Sigmoid colon (tissue), 7 donors: ENCODE measurements around the gene PDK2. TPM values are rescaled to one million over a fixed set of nuclear protein-coding genes. Genes with fewer than 3 reads are reported as not detected.

Experiments
- DNase-seq: peaks from one replicate; pipeline ENCODE4 v3.0.0-alpha.2; 2019
- H3K27ac ChIP-seq, 4 donors: fragments of 200-600 bp; sonication (generic); one replicate each; pipeline ENCODE4 v1.5.1; 2016 to 2019; ENCODE audit warnings: mild to moderate bottlenecking in 1 of 4
- H3K27me3 ChIP-seq, 3 donors: fragments of 200-600 bp; sonication (generic); one replicate each; pipeline ENCODE4 v1.5.1; 2019; ENCODE audit warnings: mild to moderate bottlenecking in 1 of 3
- H3K36me3 ChIP-seq, 4 donors: fragments of 200-600 bp; sonication (generic); one replicate each; pipeline ENCODE4 v1.5.1; 2016 to 2019
- H3K4me1 ChIP-seq, 4 donors: fragments of 200-600 bp; sonication (generic); one replicate each; pipeline ENCODE4 v1.5.1; 2017 to 2019
- H3K4me3 ChIP-seq, 4 donors: fragments of 200-600 bp; sonication (generic); one replicate each; pipeline ENCODE4 v1.5.1; 2017 to 2019; ENCODE audit warnings: mild to moderate bottlenecking in 2 of 4, moderate library complexity in 1 of 4
- H3K9me3 ChIP-seq, 4 donors: fragments of 200-600 bp in 3 of 4; sonication (generic) in 3 of 4; one replicate each; pipeline versions ENCODE4 v1.5.1 to v1.6.1; 2013 to 2019
- EP300 ChIP-seq, 4 donors: sonication (generic); formaldehyde crosslinking; IDR thresholded peaks; one replicate each; pipeline ENCODE4 v1.6.1; 2017; ENCODE audit warnings: antibody characterized with exemption in 4 of 4
- POLR2A ChIP-seq, 2 donors: fragments of 450-650 bp; IDR thresholded peaks; one replicate each; pipeline ENCODE4 v1.6.1; 2016; ENCODE audit warnings: antibody characterized with exemption in 2 of 2, mild to moderate bottlenecking in 2 of 2, moderate library complexity in 2 of 2
- POLR2AphosphoS5 ChIP-seq, 4 donors: sonication (generic); formaldehyde crosslinking; IDR thresholded peaks; one replicate each; pipeline ENCODE4 v1.6.1; 2017; ENCODE audit warnings: antibody characterized with exemption in 4 of 4
- WGBS, 2 donors: extraction: QIAGEN DNeasy Blood & Tissue Kit; methylation state at CpG; one replicate each; pipeline ENCODE4 v1.1.7; 2013; 5-methylcytosine and 5-hydroxymethylcytosine counted together
- intact Hi-C: fragments of 100-400 bp; cut with DNase I; formaldehyde crosslinking; loops from one replicate; pipeline ENCODE4 v1.15.1; 2023
- polyA plus RNA-seq, 3 donors: library from polyadenylated mRNA; stranded (reverse); fragments of 200-250 nt; gene quantifications; one replicate each; pipeline ENCODE4 v1.2.3, GENCODE V29; 2013
- total RNA-seq, 4 donors: library from RNA; depleted of rRNA; stranded (reverse); fragments of >200 nt; gene quantifications; one replicate each; pipeline ENCODE4 v1.1.0, GENCODE V29; 2016
- TF ChIP-seq, protein P1 (sequence below), 4 experiments: fragments of 450-650 bp in 3 of 4; fragments of 200-600 bp in 1 of 4; IDR thresholded peaks; one replicate each; pipeline ENCODE4 v1.5.1; 2016 to 2019; ENCODE audit warnings: antibody characterized with exemption in 4 of 4, mild to moderate bottlenecking in 3 of 4, moderate library complexity in 2 of 4
- donor health status: healthy with polysubstance abuse.
- donor health status: Bipolar disorder and iron deficiency.
- donor health status: healthy.

The PDK2 gene
- total and polyA plus RNA-seq, 7 donors: 23.1 to 82.8 (median 43.9) TPM

DNA sequence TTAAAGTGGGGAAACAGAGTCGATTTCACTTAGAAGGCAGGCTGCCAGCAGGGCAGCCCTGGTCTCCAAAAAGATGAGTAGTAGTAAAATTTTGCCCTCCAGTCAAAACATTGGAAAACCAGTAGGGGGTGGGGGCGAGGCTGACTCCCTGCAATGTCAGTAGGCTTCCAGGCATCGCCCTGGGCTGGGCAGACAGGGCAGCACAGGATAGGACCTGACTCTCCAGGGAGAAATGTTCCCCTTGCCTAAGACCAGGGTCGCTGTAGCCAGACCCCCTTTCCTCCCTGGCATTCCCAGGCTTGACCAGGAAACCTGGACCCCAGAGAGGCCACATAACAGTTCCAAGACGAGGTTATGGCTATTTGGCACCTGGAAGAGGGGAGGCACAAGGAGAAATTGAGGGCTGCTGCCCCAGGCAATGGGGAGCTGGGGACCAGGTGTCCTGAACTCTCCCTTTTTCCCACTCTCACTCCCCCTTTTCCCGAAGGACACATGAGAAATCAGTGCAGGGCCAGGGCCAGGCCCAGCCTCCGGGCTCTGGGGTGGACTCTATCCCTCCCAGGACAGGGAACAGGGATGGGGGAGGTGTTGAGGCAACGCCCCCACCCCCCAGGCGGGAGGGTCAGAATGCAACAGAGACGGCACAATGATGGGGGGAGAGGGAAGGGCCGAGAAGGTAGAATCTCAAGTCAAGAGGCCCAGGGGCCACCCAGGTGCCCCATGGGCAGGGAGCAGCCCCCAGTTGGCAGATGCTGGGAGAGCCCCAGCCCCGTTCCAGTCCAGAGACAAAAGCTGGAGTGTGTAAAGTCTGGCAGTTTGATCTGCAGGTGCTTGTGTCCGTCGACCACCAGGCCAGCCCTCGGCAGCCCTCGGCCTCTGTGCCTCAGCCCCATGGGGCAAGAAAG lies 39.3 kb downstream of the PDK2 start:
- Histone ChIP-seq H3K27ac (peak overlapping the region in 1 of 4 donors; percentile 75), H3K27me3 (peaks cover 4 to 11% (median 4%) of the 10 kb centered on the region in 3 donors), H3K4me1 (peaks cover 0 to 42% (median 31%) of the 10 kb centered on the region in 4 donors), H3K9me3 (no peaks in the 10 kb centered on the region), H3K36me3 (peaks cover 17 to 53% (median 40%) of the 10 kb centered on the region in 4 donors), H3K4me3 (no peak overlapping the region)
- 79 to 82% methylated on average over 16 of the region's 16 CpGs for WGBS, 2 donors
- no peak for DNase-seq
- TF ChIP-seq, protein P1, sequence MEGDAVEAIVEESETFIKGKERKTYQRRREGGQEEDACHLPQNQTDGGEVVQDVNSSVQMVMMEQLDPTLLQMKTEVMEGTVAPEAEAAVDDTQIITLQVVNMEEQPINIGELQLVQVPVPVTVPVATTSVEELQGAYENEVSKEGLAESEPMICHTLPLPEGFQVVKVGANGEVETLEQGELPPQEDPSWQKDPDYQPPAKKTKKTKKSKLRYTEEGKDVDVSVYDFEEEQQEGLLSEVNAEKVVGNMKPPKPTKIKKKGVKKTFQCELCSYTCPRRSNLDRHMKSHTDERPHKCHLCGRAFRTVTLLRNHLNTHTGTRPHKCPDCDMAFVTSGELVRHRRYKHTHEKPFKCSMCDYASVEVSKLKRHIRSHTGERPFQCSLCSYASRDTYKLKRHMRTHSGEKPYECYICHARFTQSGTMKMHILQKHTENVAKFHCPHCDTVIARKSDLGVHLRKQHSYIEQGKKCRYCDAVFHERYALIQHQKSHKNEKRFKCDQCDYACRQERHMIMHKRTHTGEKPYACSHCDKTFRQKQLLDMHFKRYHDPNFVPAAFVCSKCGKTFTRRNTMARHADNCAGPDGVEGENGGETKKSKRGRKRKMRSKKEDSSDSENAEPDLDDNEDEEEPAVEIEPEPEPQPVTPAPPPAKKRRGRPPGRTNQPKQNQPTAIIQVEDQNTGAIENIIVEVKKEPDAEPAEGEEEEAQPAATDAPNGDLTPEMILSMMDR (IDR thresholded peaks at IDR 0.05): no peak
- no peak for TF ChIP-seq EP300 (IDR thresholded peaks at IDR 0.05)
- no peak for TF ChIP-seq POLR2A (IDR thresholded peaks at IDR 0.05)
- no peak for TF ChIP-seq POLR2AphosphoS5 (IDR thresholded peaks at IDR 0.05)
- intact Hi-C loops: no loop called here

DNA sequence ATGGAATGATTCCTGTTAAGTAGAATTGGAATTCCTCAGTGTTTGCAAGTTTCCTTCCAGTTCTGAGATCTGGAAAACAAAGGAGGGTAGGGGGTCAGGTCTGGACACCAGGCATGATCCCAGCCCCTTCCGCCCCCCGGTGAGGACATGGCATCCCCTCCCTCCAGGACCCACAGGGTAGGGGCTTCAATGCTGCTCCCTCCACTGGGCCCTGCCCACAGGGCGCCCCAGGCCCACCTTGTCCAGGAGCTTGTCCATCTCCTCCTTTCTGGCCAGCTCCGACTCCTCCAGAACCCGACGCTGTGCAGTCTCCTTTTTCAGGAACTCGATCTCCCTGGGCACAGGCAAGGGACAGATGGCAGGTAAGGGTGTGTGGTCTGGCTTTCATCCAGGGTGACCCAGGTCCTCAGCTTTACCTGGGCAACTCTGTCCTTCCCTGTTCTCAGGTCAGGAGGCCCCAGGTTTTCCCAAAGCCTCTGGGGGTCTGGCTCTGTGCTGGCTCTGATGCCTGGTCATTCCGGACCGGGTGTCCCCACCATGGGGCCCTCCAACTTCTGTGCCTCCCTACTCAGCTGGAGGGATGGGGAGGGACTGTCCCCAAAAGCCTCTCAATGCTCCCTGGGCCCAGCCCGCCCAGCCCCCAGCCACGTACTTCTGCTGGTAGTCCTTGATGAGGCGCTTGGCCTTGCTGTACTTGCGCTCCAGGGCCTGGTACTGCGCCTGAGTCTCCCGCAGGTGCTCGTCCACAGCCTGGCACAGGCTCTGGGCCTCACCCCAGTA lies 40.4 kb downstream of the PDK2 start:
- no peak for DNase-seq
- H3K4me1 ChIP-seq: peaks cover 0 to 36% (median 25%) of the 10 kb centered on the region in 4 donors
- H3K4me3 ChIP-seq: no peak overlapping the region
- peaks cover 0 to under 1% (median 0%) of the 10 kb centered on the region in 3 donors for H3K27me3 ChIP-seq
- H3K36me3 ChIP-seq: peaks cover 23 to 60% (median 42%) of the 10 kb centered on the region in 4 donors
- no peak overlapping the region for H3K27ac ChIP-seq
- TF ChIP-seq POLR2A (IDR thresholded peaks at IDR 0.05) (no peak), EP300 (IDR thresholded peaks at IDR 0.05) (no peak), POLR2AphosphoS5 (IDR thresholded peaks at IDR 0.05) (no peak)
- TF ChIP-seq, protein P1 (IDR thresholded peaks at IDR 0.05): no peak
- no peaks in the 10 kb centered on the region for H3K9me3 ChIP-seq
- WGBS, 2 donors: 86 to 90% methylated on average over 16 of the region's 16 CpGs
- intact Hi-C loops: no loop called here

DNA sequence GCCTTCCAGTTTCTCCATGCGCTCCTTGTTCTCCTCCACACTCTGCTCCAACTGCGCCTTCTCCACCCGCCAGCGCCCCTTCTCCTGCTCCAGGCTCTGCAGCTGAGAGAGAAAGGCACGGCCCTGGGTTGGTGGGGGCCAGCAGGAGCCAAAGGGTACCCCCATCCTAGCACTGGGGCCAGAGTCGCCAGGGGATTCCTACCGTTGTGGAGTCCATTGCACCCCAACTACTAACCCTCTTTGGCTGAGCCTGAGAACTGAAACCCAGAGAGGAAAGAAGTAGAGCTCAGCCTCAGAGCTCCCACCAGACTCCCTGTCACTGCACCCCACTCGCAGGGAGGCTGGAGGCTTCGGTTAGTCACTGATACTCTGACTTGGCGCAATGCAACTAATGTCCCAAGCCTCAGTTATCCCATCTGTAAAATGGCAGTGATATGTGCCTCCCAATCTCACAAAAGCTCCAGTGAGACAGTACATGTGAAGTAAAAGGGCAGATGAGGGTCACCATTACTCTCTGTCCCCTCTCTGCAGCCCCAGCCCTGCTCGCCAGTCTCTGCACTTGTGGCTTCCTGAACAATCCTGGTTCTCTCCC lies 41.0 kb downstream of the PDK2 start:
- no peaks in the 10 kb centered on the region for H3K9me3 ChIP-seq
- no peak overlapping the region for H3K4me3 ChIP-seq
- no peaks in the 10 kb centered on the region for H3K27me3 ChIP-seq
- 94 to 96% methylated on average over 11 of the region's 11 CpGs for WGBS, 2 donors
- peaks cover 28 to 67% (median 48%) of the 10 kb centered on the region in 4 donors for H3K36me3 ChIP-seq
- no peak overlapping the region for H3K27ac ChIP-seq
- intact Hi-C loops: no loop called here
- TF ChIP-seq, protein P1 (IDR thresholded peaks at IDR 0.05): no peak
- TF ChIP-seq EP300 (IDR thresholded peaks at IDR 0.05): no peak
- TF ChIP-seq POLR2AphosphoS5 (IDR thresholded peaks at IDR 0.05): no peak
- no peak for TF ChIP-seq POLR2A (IDR thresholded peaks at IDR 0.05)
- peaks cover 0 to 30% (median 21%) of the 10 kb centered on the region in 4 donors for H3K4me1 ChIP-seq
- DNase-seq: no peak

DNA sequence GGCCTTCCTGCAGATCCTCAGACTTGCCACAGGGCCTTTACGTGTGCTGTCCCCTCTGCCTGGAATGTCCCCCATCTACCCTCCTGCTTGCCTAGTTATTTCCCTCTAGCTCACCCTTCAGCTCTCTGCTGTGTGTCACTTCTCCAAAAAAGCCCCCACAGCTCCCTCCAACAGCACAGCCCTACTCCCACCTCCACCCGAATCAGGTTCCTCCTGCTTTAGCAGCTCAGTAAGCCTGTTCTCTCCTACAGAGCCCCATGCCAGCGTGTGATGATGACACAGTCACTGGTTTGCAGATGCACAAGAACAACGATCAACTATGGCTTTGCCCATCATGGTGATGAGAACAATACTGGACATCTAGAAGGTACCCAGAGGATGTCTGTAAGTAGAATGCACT lies 41.9 kb downstream of the PDK2 start:
- Histone ChIP-seq H3K36me3 (peaks cover 28 to 76% (median 50%) of the 10 kb centered on the region in 4 donors), H3K9me3 (no peaks in the 10 kb centered on the region), H3K27me3 (no peaks in the 10 kb centered on the region), H3K27ac (no peak overlapping the region), H3K4me1 (peaks cover 0 to 30% (median 21%) of the 10 kb centered on the region in 4 donors), H3K4me3 (no peak overlapping the region)
- TF ChIP-seq POLR2AphosphoS5 (IDR thresholded peaks at IDR 0.05) (no peak), POLR2A (IDR thresholded peaks at IDR 0.05) (no peak), EP300 (IDR thresholded peaks at IDR 0.05) (no peak)
- TF ChIP-seq, protein P1 (IDR thresholded peaks at IDR 0.05): no peak
- 92 to 95% methylated on average over 4 of the region's 4 CpGs for WGBS, 2 donors
- intact Hi-C loops: no loop called here
- DNase-seq: no peak
